ENCODE results near the gene SLC44A1.

Gene SLC44A1

GRCh38 chr9:105341434-105342146 is 97.1 kb downstream of the SLC44A1 start:
- DNase-seq: no peak

GRCh38 chr9:105342147-105342505 is 97.7 kb downstream of the SLC44A1 start:
- no peak for DNase-seq

- DNase-seq: no peak
Measured at GRCh38 chr9:105344283-105344682, 99.8 kb downstream of the SLC44A1 start.

DNA sequence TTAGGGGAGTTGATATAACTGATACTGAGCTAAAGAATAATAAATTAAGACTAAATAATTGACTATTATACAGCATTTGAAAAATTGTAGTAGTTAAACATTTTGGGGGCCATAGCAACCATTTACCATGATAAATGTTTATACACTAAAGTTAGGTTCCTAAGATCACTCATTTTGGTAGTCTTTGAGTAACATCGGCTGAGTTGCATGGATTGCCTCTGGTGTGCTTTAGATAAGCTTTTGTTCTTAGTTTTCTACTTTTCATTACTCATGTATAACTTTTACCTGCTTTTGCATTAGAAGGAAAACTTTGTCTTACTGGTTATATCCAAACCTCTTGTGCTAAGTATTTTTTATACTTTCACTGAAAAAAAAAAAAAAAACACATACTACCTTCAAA is 101.2 kb downstream of the SLC44A1 start:
- DNase-seq: no peak

- DNase-seq: no peak
Measured at GRCh38 chr9:105346273-105346672, 101.8 kb downstream of the SLC44A1 start.

DNA sequence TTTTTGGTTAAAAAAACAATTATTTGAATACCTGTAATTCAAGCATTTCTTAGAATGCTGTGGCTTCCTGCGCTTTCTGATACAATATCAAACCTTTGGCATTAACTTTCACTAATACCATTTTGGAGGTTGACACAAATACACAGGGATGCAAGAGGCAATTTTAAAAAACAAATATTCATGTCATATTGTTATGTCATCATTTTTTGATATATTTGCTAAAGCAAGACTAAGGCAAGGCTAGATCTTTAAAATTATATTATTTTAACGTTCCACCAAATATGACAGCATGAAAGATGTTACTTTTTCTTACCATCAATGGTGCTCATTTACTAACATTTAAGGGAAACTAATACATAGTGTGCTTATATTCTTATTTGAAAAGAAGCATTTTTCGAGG is 110.0 kb downstream of the SLC44A1 start:
- no peak for DNase-seq

DNA sequence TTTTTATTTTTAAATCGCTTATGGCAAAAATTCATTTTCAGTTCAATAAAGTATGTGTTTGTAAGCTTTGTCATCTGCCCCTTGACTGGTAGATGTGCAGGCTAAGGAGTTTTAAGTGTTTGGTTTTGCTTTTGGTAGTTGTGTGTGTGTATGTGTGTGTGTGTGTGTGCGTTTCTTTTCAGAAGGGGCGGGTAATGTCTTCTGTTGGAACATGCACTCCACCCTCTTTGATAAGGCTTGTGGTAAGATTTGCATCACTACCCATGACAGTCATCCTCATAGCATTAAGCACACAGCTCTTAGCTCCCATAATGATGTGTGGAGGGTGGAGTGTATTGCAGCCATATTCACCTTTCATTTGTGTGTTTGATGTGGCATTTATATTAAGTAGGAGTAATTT is 111.3 kb downstream of the SLC44A1 start:
- no peak for DNase-seq

- no peak for DNase-seq
Measured at GRCh38 chr9:105357937-105358336, 113.5 kb downstream of the SLC44A1 start.

DNA sequence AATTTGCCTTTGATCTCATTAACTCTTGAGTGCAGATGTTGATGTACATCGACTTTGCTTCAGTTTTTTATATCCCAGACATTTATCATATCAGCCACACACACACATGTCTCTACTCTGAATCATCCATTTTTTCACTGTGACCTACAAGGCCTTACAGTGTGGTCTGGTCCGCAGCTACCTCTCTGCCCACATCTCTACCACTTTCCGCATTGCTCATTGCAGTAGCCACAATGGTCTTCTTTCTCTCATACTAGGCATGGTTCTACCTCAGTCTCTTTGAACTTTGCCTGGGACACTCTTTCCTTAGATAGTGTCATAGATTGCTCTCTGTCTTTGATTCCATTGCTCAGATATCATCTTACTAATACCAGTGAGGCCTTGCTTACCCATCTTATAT is 115.4 kb downstream of the SLC44A1 start:
- DNase-seq: no peak

GRCh38 chr9:105360344-105360743 is 115.9 kb downstream of the SLC44A1 start:
- no peak for DNase-seq

- no peak for DNase-seq
Measured at GRCh38 chr9:105361873-105362272, 117.4 kb downstream of the SLC44A1 start.

- no peak for DNase-seq
Measured at GRCh38 chr9:105362470-105362869, 118.0 kb downstream of the SLC44A1 start.

DNA sequence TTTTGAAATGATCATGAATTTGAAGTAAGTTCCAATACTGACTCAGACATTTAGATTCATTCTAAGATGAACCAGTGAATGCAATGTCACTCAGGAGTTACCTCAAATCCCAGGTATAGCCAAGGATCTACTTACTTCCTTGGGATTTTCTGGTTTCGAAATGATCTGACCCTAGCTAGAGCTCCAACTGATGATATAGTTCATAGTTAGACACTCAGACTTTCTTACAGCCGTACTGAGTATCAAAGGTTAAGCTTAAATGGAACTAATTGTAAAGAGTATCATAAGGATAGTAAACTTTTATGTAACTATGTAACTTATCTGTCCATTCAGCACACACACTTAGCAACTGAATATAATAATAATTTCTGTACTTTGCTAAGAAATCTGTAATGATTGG is 119.4 kb downstream of the SLC44A1 start:
- no peak for DNase-seq

DNA sequence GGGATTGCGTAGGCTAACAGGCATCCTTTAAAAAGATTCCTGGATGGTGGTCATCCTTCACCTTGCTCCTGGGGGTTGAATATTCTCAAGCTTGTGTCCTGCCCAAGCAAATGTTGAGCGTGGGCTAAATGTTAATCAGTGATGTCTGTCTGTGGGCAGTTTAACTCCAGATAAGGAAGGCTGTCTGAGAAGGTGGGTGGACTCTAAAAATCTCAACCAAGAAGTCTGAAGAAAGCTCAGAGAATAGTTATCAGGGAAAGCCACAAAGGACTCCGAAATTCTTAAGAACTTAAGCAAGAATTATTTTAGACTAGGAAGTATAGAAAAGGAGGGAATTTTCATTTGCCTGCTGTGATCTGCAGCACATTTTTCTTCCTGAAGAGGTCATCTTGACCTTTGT is 125.5 kb downstream of the SLC44A1 start:
- DNase-seq: no peak

GRCh38 chr9:105373723-105374122 is 129.3 kb downstream of the SLC44A1 start:
- no peak for DNase-seq

DNA sequence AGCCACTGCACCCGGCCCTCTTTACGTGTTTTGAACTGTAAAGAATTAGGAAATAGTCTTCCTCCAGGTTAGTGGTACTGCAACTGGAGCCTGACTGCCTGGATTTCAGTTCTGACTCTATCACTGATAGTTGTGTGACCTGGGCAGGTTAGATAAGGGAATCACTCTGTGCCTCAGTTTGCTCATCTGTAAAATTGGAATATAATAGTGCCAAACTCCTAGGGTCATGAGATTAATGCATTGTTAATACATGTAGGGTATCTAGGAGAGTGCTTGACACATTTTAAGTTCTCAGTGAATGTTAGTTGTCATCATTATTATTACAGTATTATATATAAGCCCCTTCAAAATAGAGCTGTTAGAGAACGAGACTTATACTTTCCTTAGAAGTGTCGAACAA is 130.9 kb downstream of the SLC44A1 start:
- DNase-seq: no peak

DNA sequence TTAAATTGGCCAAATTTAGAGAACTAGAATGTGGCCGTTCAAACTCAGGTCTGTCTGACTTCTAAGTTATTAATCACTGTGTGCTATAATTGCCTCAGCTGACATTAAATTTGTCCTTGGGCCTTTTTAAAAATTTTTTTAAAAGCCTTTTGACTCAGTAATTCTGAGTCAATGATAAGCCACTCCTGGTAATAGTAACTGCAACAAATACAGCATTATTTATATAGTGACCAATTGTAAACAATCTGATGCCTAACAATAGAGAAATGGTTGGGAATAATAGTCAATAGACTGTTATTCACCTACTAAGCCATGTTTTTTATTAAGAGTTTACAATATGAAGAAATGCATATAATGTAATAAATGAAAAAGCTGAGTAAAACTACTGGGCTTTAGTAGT is 132.4 kb downstream of the SLC44A1 start:
- DNase-seq: no peak

- no peak for DNase-seq
Measured at GRCh38 chr9:105385381-105385985, 141.0 kb downstream of the SLC44A1 start.

GRCh38 chr9:105389796-105390195 is 145.3 kb downstream of the SLC44A1 start:
- DNase-seq: no peak

- no peak for DNase-seq
Measured at GRCh38 chr9:105390871-105391270, 146.4 kb downstream of the SLC44A1 start.

DNA sequence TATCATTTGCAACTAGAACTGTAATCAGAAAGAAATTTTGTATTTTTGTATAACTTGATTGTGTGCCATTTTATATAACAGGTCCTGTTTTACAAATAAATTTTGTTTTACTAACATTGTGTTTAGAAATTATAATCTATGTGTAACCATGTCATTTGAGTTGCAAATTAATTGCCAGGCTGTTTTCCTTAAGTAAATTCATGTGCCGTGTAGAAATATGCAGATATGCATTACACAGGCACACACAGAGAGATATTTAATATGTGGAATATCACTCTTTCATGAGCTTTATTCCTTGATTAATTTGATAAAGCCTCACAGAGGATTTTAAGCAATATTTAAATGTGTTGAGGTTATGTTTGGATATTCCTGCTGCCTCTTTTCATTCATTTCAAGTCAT is 146.8 kb downstream of the SLC44A1 start:
- no peak for DNase-seq

GRCh38 chr9:105392531-105392930 is 148.1 kb downstream of the SLC44A1 start:
- no peak for DNase-seq

- no peak for DNase-seq
Measured at GRCh38 chr9:105393576-105394344, 149.3 kb downstream of the SLC44A1 start.

DNA sequence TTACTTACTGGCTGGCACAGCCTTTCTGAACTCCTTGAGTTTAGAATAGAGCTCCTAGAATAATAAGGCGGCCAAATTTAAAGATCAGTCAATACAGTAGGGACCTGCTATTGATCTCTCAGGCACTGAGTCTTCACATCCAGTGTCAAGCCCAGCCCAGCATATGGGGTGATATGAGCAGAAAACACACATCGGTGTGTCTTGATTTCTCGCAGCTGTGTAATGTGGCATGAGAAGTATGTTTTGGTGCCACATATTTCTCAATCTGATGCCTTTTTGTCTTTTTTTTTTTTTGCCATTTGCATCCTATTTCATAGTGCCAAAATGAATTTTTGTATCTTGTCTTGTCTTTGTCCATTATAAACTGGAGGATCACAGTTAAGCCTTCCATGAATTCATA is 152.0 kb downstream of the SLC44A1 start:
- no peak for DNase-seq
